HepG2 (cell line): ENCODE measurements around the gene RCOR3. TPM values are rescaled to one million over a fixed set of nuclear protein-coding genes. Genes with fewer than 3 reads are reported as not detected.

Experiments used
- ATAC-seq: fragments of 200-7000 bp; cut with Tn5 transposase; 3 replicates; pipeline ENCODE4 v1.9.1; 2020; ENCODE audit warnings: mild to moderate bottlenecking, moderate library complexity
- BruUV-seq: library from RNA; stranded (reverse); fragments of 400-500 nt; replicated peaks from 2 replicates; lab custom pipeline; 2021; lab: Mats Ljungman, UMichigan
- CTCF ChIA-PET: fragments of 300-600 bp; formaldehyde crosslinking; extraction: SDS; loops from one replicate; lab custom pipeline; 2021; ENCODE audit warnings: low total read pairs, inconsistent platforms, low intra/inter-chr PET ratio; lab: Yijun Ruan, JAX
- POLR2A ChIA-PET: fragments of 350-600 bp; sonication (Branson Sonifier 250); formaldehyde crosslinking; loops from one replicate; lab custom pipeline; 2020; ENCODE audit warnings: antibody characterized with exemption, inconsistent platforms; lab: Yijun Ruan, JAX
- DNase-seq: peaks from one replicate; pipeline ENCODE4 v3.0.0-alpha.2; 2015; ENCODE audit warnings: low spot score
- FAIRE-seq: peaks from 3 replicates; lab custom pipeline; 2011; peaks lifted over from hg19 to GRCh38; lab: Jason Lieb, UNC
- H2AFZ ChIP-seq: one replicate; pipeline ENCODE4 v1.6.1; 2011; ENCODE audit warnings: low read length, inconsistent platforms
- H3K27ac ChIP-seq: fragments of 300-600 bp; 3 replicates; pipeline ENCODE4 v1.8.0; 2011; ENCODE audit warnings: mixed run types, mild to moderate bottlenecking, mixed read lengths, low read length, inconsistent platforms; ENCODE audit not compliant: insufficient read depth; ENCODE audit errors: extremely low read length
- H3K27me3 ChIP-seq, 2 experiments: fragments of 200-600 bp in 1 of 2; 2 replicates in 1 of 2; 3 replicates in 1 of 2; pipeline versions ENCODE4 v1.6.0 to v1.8.0; 2011; ENCODE audit warnings: low read length in 2 of 2, mild to moderate bottlenecking in 2 of 2, moderate library complexity in 2 of 2, inconsistent platforms in 1 of 2; ENCODE audit not compliant: insufficient read depth in 2 of 2, control insufficient read depth in 1 of 2
- H3K36me3 ChIP-seq, 2 experiments: fragments of 200-600 bp in 1 of 2; replicated peaks in 1 of 2; 2 replicates in 1 of 2; 3 replicates in 1 of 2; pipeline versions ENCODE4 v1.5.1 to v1.8.0; 2011; ENCODE audit warnings: low read length in 2 of 2, inconsistent platforms in 1 of 2; ENCODE audit not compliant: insufficient read depth in 2 of 2, control insufficient read depth in 1 of 2
- H3K4me1 ChIP-seq: 2 replicates; pipeline ENCODE4 v1.5.1; 2012; ENCODE audit warnings: low read length, inconsistent platforms; ENCODE audit not compliant: insufficient read depth
- H3K4me2 ChIP-seq: 2 replicates; pipeline ENCODE4 v1.6.0; 2011; ENCODE audit warnings: low read depth, low read length, inconsistent platforms
- H3K4me3 ChIP-seq, 3 experiments: fragments of 200-600 bp in 1 of 3; sonication (generic), shearing (Covaris generic) in 1 of 3; replicated peaks in 1 of 3; 2 replicates each; pipeline ENCODE4 v1.5.1; 2011 to 2016; ENCODE audit warnings: low read length in 3 of 3, inconsistent platforms in 2 of 3, low read depth in 2 of 3, mild to moderate bottlenecking in 2 of 3, control low read depth in 1 of 3, mixed read lengths in 1 of 3; ENCODE audit not compliant: insufficient read depth in 1 of 3
- H3K79me2 ChIP-seq: one replicate; pipeline ENCODE4 v1.6.1; 2011; ENCODE audit warnings: low read length, inconsistent platforms; ENCODE audit not compliant: insufficient read depth
- H3K9ac ChIP-seq: 2 replicates; pipeline ENCODE4 v1.6.0; 2011; ENCODE audit warnings: mild to moderate bottlenecking, low read depth, low read length, inconsistent platforms; ENCODE audit not compliant: insufficient read depth
- H3K9me3 ChIP-seq: 2 replicates; pipeline ENCODE4 v1.5.1; 2012; ENCODE audit warnings: mild to moderate bottlenecking, low read length
- H4K20me1 ChIP-seq: 2 replicates; pipeline ENCODE4 v1.6.0; 2011; ENCODE audit warnings: inconsistent platforms, mild to moderate bottlenecking, low read length, moderate library complexity; ENCODE audit not compliant: insufficient read depth
- CCAR2 ChIP-seq: fragments of 200-400 bp; formaldehyde crosslinking; optimal IDR thresholded peaks from 2 replicates; pipeline ENCODE3; 2018; ENCODE audit warnings: low read depth, mild to moderate bottlenecking, low read length, moderate library complexity
- GLI4 ChIP-seq: sonication (generic); formaldehyde crosslinking; IDR thresholded peaks from 2 replicates; pipeline ENCODE4 v1.5.1; 2020; ENCODE audit warnings: missing genetic modification reagents, mild to moderate bottlenecking, moderate library complexity, borderline replicate concordance
- HMGA1 ChIP-seq: sonication (generic); formaldehyde crosslinking; conservative IDR thresholded peaks from 2 replicates; pipeline ENCODE4 v1.4.0; 2020; ENCODE audit warnings: missing genetic modification reagents
- MLX ChIP-seq: IDR thresholded peaks from 2 replicates; pipeline ENCODE4 v1.6.1; 2016
- NR2F1 ChIP-seq, 2 experiments: fragments of 450-650 bp in 1 of 2; formaldehyde crosslinking in 1 of 2; IDR thresholded peaks; 2 replicates each; pipeline versions ENCODE4 v1.5.0 to v1.6.1; 2016 to 2020; ENCODE audit warnings: mild to moderate bottlenecking in 1 of 2, missing compliant biosample characterization in 1 of 2, missing genetic modification reagents in 1 of 2, moderate library complexity in 1 of 2
- PAF1 ChIP-seq: IDR thresholded peaks from 2 replicates; pipeline ENCODE4 v1.6.1; 2016; ENCODE audit warnings: missing genetic modification reagents, missing compliant biosample characterization
- RAD51 ChIP-seq: fragments of 450-650 bp; IDR thresholded peaks from 2 replicates; pipeline ENCODE4 v1.6.1; 2016; ENCODE audit warnings: borderline replicate concordance
- SRSF4 ChIP-seq: fragments of 200-400 bp; formaldehyde crosslinking; IDR thresholded peaks from one replicate; pipeline ENCODE4 v1.6.1; 2018; ENCODE audit warnings: mild to moderate bottlenecking, low read depth, low read length, moderate library complexity; ENCODE audit not compliant: poor library complexity, severe bottlenecking
- TOPORS ChIP-seq: sonication (generic); formaldehyde crosslinking; IDR thresholded peaks from 2 replicates; pipeline ENCODE4 v1.8.0; 2023; ENCODE audit warnings: mild to moderate bottlenecking, missing genetic modification reagents
- ZC3H13 ChIP-seq: sonication (generic); formaldehyde crosslinking; IDR thresholded peaks from 2 replicates; pipeline ENCODE4 v1.8.1; 2023; ENCODE audit warnings: mild to moderate bottlenecking, missing genetic modification reagents, moderate library complexity
- ZNF749 ChIP-seq: sonication (generic); formaldehyde crosslinking; IDR thresholded peaks from 2 replicates; pipeline ENCODE4 v1.8.0; 2022; ENCODE audit warnings: mild to moderate bottlenecking, missing genetic modification reagents, moderate library complexity, borderline replicate concordance
- ZNF792 ChIP-seq: IDR thresholded peaks from 2 replicates; pipeline ENCODE4 v1.6.1; 2016
- ZNF850 ChIP-seq: sonication (generic); formaldehyde crosslinking; conservative IDR thresholded peaks from 2 replicates; pipeline ENCODE4 v1.9.0; 2021; ENCODE audit warnings: mild to moderate bottlenecking, missing genetic modification reagents
- WGBS: methylation state at CpG from one replicate; pipeline ENCODE4 v1.1.6; 2017; ENCODE audit warnings: low lambda C conversion rate; 5-methylcytosine and 5-hydroxymethylcytosine counted together
- in situ Hi-C: cut with HindIII; loops from 2 replicates; pipeline ENCODE4 v1.10.0; 2017; ENCODE audit warnings: low pct_unique_long_range_greater_than_20kb; ENCODE audit not compliant: extremely low pct_ligation_motif_present
- intact Hi-C: fragments of 100-400 bp; cut with micrococcal nuclease; formaldehyde crosslinking; loops from one replicate; pipeline ENCODE4 v1.10.0; 2022; ENCODE audit not compliant: unreplicated experiment
- polyA plus RNA-seq, 8 experiments: library from polyadenylated mRNA; depleted of rRNA in 3 of 8; stranded (reverse) in 7 of 8; unstranded in 1 of 8; fragments of >200 nt; fragmentation: Illumina TruSeq in 4 of 8; extraction: Trizol in 4 of 8; gene quantifications; 2 replicates each; pipeline versions ENCODE4 v1.2.1 to v1.2.3, GENCODE V29; 2011 to 2016; ENCODE audit warnings: low read depth in 4 of 8, missing spikeins in 1 of 8, mixed read lengths in 1 of 8; ENCODE audit not compliant: insufficient read depth in 1 of 8
- total RNA-seq, 5 experiments: library from RNA; depleted of rRNA; stranded (reverse); fragments of >200 nt; fragmentation: Illumina TruSeq; extraction: Trizol; gene quantifications; 2 replicates each; pipeline ENCODE4 v1.2.3, GENCODE V29; 2016; ENCODE audit warnings: low read depth in 1 of 5
- TF ChIP-seq, protein P1 (sequence below): sonication (generic); formaldehyde crosslinking; IDR thresholded peaks from 2 replicates; pipeline ENCODE4 v1.4.0; 2020; ENCODE audit warnings: mild to moderate bottlenecking, missing genetic modification reagents

RCOR3 gene
- total and polyA plus RNA-seq, 2 of the 13 experiments (the other 11 are each of a cell fraction or from before 2014, with no cell fraction given) = 16.8 to 31.6 TPM

DNA sequence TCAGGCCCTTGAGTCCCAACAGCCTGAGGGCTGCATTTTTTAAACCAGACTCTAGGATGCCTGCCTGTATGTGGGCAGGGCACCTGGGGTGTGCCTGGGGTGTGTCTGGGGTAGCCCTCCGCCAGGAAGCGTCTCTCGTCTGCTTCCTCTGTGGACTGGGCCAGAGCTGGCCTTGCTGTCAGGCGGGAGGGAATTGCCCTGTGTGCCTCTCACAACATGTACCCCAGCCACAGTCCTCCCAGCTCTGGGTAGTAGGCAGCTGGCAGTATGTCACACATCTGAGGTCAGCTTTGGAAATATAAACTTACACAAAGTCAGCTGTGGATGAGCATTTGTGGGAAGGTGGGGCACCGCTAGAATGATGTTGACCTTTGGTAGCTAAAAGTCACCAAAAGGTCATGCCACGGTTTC is 80.5 kb downstream of the RCOR3 start:
- Histone ChIP-seq H3K4me1 (no peaks in the 10 kb centered on the region), H2AFZ (no peak overlapping the region), H3K4me2 (no peak overlapping the region), H3K79me2 (no peaks in the 10 kb centered on the region), H3K27me3 (no peaks in the 10 kb centered on the region), H3K4me3 (no peak overlapping the region), H3K9me3 (no peaks in the 10 kb centered on the region), H3K27ac (no peak overlapping the region), H4K20me1 (no peaks in the 10 kb centered on the region), H3K9ac (no peak overlapping the region), H3K36me3 (no peaks in the 10 kb centered on the region)
- 21% methylated on average over 2 of the region's 6 CpGs for WGBS
- no peak for TF ChIP-seq CCAR2
- TF ChIP-seq ZNF749 (CRISPR knock-in tag) = no peak
- TF ChIP-seq, protein P1, sequence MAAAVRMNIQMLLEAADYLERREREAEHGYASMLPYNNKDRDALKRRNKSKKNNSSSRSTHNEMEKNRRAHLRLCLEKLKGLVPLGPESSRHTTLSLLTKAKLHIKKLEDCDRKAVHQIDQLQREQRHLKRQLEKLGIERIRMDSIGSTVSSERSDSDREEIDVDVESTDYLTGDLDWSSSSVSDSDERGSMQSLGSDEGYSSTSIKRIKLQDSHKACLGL = no peak
- no peak for TF ChIP-seq NR2F1 (CRISPR knock-in tag; IDR thresholded peaks at IDR 0.05)
- TF ChIP-seq ZNF792 (CRISPR knock-in tag) = no peak
- no peak for TF ChIP-seq PAF1 (CRISPR knock-in tag)
- TF ChIP-seq TOPORS (CRISPR knock-in tag) = no peak
- no peak for TF ChIP-seq SRSF4
- TF ChIP-seq ZNF850 (CRISPR knock-in tag) = no peak
- TF ChIP-seq GLI4 (CRISPR knock-in tag) = no peak
- no peak for TF ChIP-seq ZC3H13 (CRISPR knock-in tag)
- no peak for TF ChIP-seq HMGA1 (CRISPR knock-in tag)
- no peak for TF ChIP-seq MLX (CRISPR knock-in tag)
- no peak for TF ChIP-seq RAD51
- in situ Hi-C loops = no loop called here
- intact Hi-C loops = no loop called here
- ChIA-PET POLR2A (interaction anchor here (1.2 kb wide), 1 partner anchor 43 kb away, joined by 3 read pairs; no protein-coding TSS in a partner anchor), CTCF (no interaction called here)
- ATAC-seq (no peak; the same call in 2 of the 3 replicates), DNase-seq (no peak), FAIRE-seq (no peak)
- no TSS peak for BruUV-seq
